Measurements from ENCODE around the gene JMY.

JMY gene

DNA sequence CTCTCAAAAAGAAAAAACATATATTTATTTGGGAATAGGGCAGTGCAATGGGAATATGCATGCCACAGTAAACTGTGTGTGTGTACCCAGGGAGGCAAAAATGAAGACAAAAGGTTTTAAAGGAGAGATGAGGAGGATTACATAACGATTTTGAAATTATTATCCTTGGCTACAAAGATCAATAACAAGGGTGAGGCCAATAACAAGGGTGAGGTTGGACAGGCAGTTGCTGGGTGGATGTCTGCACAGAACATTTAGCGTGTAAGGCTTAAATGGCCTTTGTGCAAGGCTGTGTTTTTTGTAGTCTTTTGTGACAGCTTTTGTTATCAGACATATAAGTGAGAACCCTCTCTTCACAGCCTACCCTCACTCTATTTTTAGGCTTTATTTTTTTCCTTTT is 114.0 kb downstream of the JMY start:
- Histone ChIP-seq H3K9me2 (replicated peaks; ENCODE audit: low read depth, low read length) (no peaks in the 10 kb centered on the region), H3K4me1 (ENCODE audit: insufficient read depth, low read length, poor library complexity, severe bottlenecking) (no peaks in the 10 kb centered on the region), H3K27me3 (ENCODE audit: insufficient read depth, low read length, poor library complexity, severe bottlenecking) (no peaks in the 10 kb centered on the region), H3K36me3 (ENCODE audit: insufficient read depth, low read length) (no peaks in the 10 kb centered on the region), H3K79me2 (ENCODE audit: insufficient read depth, low read length) (no peaks in the 10 kb centered on the region), H3K9me3 (ENCODE audit: insufficient read depth, low read depth, low read length) (no peaks in the 10 kb centered on the region), H3K4me2 (ENCODE audit: low read depth, low read length, poor library complexity, severe bottlenecking) (no peak overlapping the region), H3K9ac (ENCODE audit: low read depth, low read length, poor library complexity, severe bottlenecking) (no peak overlapping the region), H3K4me3 (ENCODE audit: low read length, poor library complexity, severe bottlenecking) (no peak overlapping the region), H2AFZ (ENCODE audit: low read length) (no peak overlapping the region), H4K20me1 (ENCODE audit: insufficient read depth, low read length, poor library complexity, severe bottlenecking) (no peaks in the 10 kb centered on the region), H3F3A (ENCODE audit: low read depth) (no peaks in the 10 kb centered on the region)
- no peak for TF ChIP-seq EZH2phosphoT487 (IDR thresholded peaks at IDR 0.05; ENCODE audit: borderline replicate concordance)

DNA sequence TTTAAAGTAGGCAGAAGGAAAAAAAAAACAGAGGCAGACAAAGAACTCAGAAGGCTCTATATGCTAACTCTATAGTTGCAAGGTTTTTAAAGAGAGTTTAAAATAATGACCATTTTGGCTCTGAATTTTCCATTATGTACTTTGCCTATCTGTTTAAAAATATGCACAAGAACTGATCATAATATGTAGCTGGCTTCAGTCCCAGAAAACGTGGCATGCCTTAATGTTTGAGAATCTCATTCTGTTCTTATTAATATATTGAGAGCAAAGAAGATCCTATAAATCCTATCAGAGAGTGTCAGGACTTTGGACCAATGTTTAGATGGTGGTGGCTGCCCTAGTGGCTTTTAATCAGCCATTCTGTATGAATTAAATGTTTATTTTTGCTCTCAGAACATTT is 121.5 kb downstream of the JMY start:
- no peaks in the 10 kb centered on the region for H3K79me2 ChIP-seq (ENCODE audit: insufficient read depth, low read length)
- no peak overlapping the region for H3K9ac ChIP-seq (ENCODE audit: low read depth, low read length, poor library complexity, severe bottlenecking)
- H3K4me3 ChIP-seq (ENCODE audit: low read length, poor library complexity, severe bottlenecking) = no peak overlapping the region
- H3K4me2 ChIP-seq (ENCODE audit: low read depth, low read length, poor library complexity, severe bottlenecking) = no peak overlapping the region
- H3K9me3 ChIP-seq (ENCODE audit: insufficient read depth, low read depth, low read length) = no peaks in the 10 kb centered on the region
- TF ChIP-seq, protein P1, sequence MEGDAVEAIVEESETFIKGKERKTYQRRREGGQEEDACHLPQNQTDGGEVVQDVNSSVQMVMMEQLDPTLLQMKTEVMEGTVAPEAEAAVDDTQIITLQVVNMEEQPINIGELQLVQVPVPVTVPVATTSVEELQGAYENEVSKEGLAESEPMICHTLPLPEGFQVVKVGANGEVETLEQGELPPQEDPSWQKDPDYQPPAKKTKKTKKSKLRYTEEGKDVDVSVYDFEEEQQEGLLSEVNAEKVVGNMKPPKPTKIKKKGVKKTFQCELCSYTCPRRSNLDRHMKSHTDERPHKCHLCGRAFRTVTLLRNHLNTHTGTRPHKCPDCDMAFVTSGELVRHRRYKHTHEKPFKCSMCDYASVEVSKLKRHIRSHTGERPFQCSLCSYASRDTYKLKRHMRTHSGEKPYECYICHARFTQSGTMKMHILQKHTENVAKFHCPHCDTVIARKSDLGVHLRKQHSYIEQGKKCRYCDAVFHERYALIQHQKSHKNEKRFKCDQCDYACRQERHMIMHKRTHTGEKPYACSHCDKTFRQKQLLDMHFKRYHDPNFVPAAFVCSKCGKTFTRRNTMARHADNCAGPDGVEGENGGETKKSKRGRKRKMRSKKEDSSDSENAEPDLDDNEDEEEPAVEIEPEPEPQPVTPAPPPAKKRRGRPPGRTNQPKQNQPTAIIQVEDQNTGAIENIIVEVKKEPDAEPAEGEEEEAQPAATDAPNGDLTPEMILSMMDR (conservative IDR thresholded peaks at IDR 0.05; ENCODE audit: low read length) = no peak
- TF ChIP-seq EZH2phosphoT487 (IDR thresholded peaks at IDR 0.05; ENCODE audit: borderline replicate concordance) = no peak
- H3K36me3 ChIP-seq (ENCODE audit: insufficient read depth, low read length) = no peaks in the 10 kb centered on the region
- no peaks in the 10 kb centered on the region for H3F3A ChIP-seq (ENCODE audit: low read depth)
- H4K20me1 ChIP-seq (ENCODE audit: insufficient read depth, low read length, poor library complexity, severe bottlenecking) = no peaks in the 10 kb centered on the region
- H2AFZ ChIP-seq (ENCODE audit: low read length) = no peak overlapping the region
- H3K9me2 ChIP-seq (replicated peaks; ENCODE audit: low read depth, low read length) = no peaks in the 10 kb centered on the region
- no peaks in the 10 kb centered on the region for H3K4me1 ChIP-seq (ENCODE audit: insufficient read depth, low read length, poor library complexity, severe bottlenecking)
- no peaks in the 10 kb centered on the region for H3K27me3 ChIP-seq (ENCODE audit: insufficient read depth, low read length, poor library complexity, severe bottlenecking)

Measured in Loucy (cell line).